Esophagus squamous epithelium (tissue), 4 donors: ENCODE results near the gene PTPRO.

Source experiments
- CTCF ChIP-seq, 6 experiments: fragments of 450-650 bp in 4 of 6; fragments of 200-600 bp in 2 of 6; sonication (generic) in 2 of 6; IDR thresholded peaks; one replicate each; pipeline ENCODE4 v1.5.1; 2016 to 2019; ENCODE audit warnings: antibody characterized with exemption in 6 of 6, mild to moderate bottlenecking in 4 of 6, moderate library complexity in 4 of 6
- POLR2A ChIP-seq, 4 donors: fragments of 450-650 bp; IDR thresholded peaks; one replicate each; pipeline ENCODE4 v1.6.1; 2017; ENCODE audit warnings: antibody characterized with exemption in 4 of 4, mild to moderate bottlenecking in 4 of 4, moderate library complexity in 3 of 4

DNA sequence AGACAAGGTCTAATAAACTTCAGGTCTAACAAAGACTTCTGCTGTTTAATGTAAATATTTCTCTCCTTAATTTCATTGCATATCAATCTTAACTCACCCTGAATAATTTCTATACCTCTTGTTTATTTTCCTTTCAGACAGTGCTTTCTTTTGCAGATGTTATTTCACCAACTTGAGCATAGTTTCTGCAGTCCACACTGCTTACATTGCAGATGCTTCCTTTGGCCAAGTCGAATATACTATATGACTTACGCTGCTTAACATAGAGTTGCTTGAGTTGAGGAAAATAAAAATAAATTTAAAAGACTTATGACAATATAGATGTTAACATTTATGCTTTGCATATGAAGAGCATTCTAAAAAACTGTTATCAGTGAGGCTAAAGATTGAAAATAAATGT, 217.7 kb downstream of the PTPRO start:
- no peak for TF ChIP-seq CTCF (IDR thresholded peaks at IDR 0.05)
- TF ChIP-seq POLR2A (IDR thresholded peaks at IDR 0.05) = no peak
